ENCODE results near the gene RPN2. TPM values are rescaled to one million over a fixed set of nuclear protein-coding genes. Genes with fewer than 3 reads are reported as not detected.

RPN2 gene
- total RNA-seq, 1 experiment from 2014 or later, result 257 TPM

DNA sequence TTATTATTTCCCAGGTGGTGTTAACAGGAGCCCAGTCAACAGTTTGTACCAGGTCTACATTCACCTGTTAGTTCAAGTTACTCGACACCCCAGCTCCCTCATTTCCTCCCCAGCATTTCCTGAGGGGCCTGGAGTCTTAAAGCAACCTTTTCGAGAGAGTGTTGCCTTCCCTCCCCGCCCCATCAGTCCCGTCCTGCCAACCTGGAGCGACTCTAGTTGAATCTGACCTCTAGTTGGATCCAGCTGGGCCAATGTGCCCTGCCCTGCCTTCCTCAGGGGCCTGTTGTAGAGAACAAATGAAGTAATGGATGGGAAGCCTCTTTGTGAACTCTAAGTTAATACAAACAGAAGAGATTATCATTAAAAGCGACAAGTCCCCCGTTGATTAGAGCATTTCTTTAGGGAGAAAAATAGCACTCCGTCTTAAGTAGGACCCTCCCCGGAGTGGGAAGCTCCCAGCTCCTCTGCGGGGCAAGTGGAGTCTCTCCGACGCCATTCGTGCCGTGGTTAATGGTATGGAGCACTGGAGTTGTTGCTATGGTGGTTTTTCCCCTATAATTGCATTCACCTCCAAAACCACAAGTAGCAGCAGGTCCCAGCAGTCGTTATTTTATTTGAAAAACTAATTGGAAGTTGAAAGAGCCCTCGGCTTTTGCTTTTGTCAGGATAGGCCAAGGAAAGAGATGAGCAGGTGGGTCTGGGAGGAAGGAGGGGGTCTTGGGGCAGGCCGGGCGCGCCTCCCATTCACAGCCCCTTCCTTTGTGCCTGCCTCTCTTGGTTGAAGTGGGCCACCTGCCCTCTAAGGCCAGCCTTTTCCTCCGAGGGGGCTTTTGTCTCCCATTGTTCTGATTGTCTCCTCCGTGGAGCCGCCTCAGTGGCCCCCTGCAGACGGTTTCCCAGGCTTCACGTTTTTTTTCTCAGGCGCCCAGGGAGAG, 66.4 kb downstream of the RPN2 start:
- no peaks in the 10 kb centered on the region for H3K9me3 ChIP-seq (ENCODE audit: low read length)
- H3K36me3 ChIP-seq (ENCODE audit: low read depth, low read length), result peaks cover 36% of the 10 kb centered on the region
- no peaks in the 10 kb centered on the region for H3F3A ChIP-seq (ENCODE audit: low read length, unreplicated experiment)
- H3K9ac ChIP-seq (ENCODE audit: low read length), result no peak overlapping the region
- intact Hi-C loops (cut with micrococcal nuclease), result no loop called here
- H3K4me2 ChIP-seq (ENCODE audit: low read length), result no peak overlapping the region
- H3K27ac ChIP-seq (ENCODE audit: low read length), result no peak overlapping the region
- no peaks in the 10 kb centered on the region for H3K9me2 ChIP-seq (replicated peaks; ENCODE audit: low read length)
- CTCF ChIA-PET, result interaction anchor here (0.5 kb wide), 1 partner anchor 50 kb away, joined by 3 read pairs; no protein-coding TSS in a partner anchor
- ATAC-seq, result no peak
- POLR2A ChIA-PET (ENCODE audit: unreplicated experiment), result no interaction called here
- no peaks in the 10 kb centered on the region for H3K27me3 ChIP-seq (ENCODE audit: low read length)
- no TSS peak for BruUV-seq (replicated peaks)
- no peak for DNase-seq
- H2AFZ ChIP-seq (ENCODE audit: low read length), result no peak overlapping the region
- H4K20me1 ChIP-seq (ENCODE audit: low read length), result no peaks in the 10 kb centered on the region
- no peak overlapping the region for H3K4me3 ChIP-seq (ENCODE audit: low read length)
- H3K4me1 ChIP-seq (ENCODE audit: insufficient read depth, low read length), result no peaks in the 10 kb centered on the region
- H3K79me2 ChIP-seq (ENCODE audit: low read length), result no peaks in the 10 kb centered on the region
- TF ChIP-seq, protein P1, sequence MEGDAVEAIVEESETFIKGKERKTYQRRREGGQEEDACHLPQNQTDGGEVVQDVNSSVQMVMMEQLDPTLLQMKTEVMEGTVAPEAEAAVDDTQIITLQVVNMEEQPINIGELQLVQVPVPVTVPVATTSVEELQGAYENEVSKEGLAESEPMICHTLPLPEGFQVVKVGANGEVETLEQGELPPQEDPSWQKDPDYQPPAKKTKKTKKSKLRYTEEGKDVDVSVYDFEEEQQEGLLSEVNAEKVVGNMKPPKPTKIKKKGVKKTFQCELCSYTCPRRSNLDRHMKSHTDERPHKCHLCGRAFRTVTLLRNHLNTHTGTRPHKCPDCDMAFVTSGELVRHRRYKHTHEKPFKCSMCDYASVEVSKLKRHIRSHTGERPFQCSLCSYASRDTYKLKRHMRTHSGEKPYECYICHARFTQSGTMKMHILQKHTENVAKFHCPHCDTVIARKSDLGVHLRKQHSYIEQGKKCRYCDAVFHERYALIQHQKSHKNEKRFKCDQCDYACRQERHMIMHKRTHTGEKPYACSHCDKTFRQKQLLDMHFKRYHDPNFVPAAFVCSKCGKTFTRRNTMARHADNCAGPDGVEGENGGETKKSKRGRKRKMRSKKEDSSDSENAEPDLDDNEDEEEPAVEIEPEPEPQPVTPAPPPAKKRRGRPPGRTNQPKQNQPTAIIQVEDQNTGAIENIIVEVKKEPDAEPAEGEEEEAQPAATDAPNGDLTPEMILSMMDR (conservative IDR thresholded peaks at IDR 0.05; ENCODE audit: low read depth, low read length), result no peak
- no peak for TF ChIP-seq EZH2 (IDR thresholded peaks at IDR 0.05; ENCODE audit: low read length, unreplicated experiment)
- no peak for TF ChIP-seq EZH2phosphoT487 (IDR thresholded peaks at IDR 0.05; ENCODE audit: borderline replicate concordance, low read length)

DNA sequence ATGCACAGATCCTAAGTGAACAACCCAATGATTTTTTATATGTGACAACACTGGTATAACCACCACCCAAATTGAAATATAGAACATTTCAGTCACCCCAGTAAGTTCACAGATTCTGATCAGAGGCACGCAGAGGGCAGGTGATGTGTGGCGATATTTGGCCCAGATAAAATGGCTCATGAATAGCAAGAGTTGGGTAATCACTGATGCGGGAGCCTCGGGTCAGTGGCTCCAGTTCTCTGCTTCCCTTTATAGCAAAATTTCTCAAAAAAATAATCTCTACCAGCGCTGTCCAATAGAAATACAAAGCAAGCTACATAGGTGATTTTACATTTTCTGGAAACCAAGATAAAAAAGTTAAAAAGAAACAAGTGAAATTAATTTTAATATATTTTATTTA, 67.6 kb downstream of the RPN2 start:
- no peaks in the 10 kb centered on the region for H4K20me1 ChIP-seq (ENCODE audit: low read length)
- H2AFZ ChIP-seq (ENCODE audit: low read length), result no peak overlapping the region
- H3K4me1 ChIP-seq (ENCODE audit: insufficient read depth, low read length), result no peaks in the 10 kb centered on the region
- CTCF ChIA-PET, result no interaction called here
- ATAC-seq (no peak), DNase-seq (no peak)
- H3K27ac ChIP-seq (ENCODE audit: low read length), result no peak overlapping the region
- TF ChIP-seq, protein P1 (conservative IDR thresholded peaks at IDR 0.05; ENCODE audit: low read depth, low read length), result no peak
- TF ChIP-seq EZH2phosphoT487 (IDR thresholded peaks at IDR 0.05; ENCODE audit: borderline replicate concordance, low read length) (no peak), EZH2 (IDR thresholded peaks at IDR 0.05; ENCODE audit: low read length, unreplicated experiment) (no peak)
- no peak overlapping the region for H3K4me3 ChIP-seq (ENCODE audit: low read length)
- H3K27me3 ChIP-seq (ENCODE audit: low read length), result no peaks in the 10 kb centered on the region
- H3F3A ChIP-seq (ENCODE audit: low read length, unreplicated experiment), result no peaks in the 10 kb centered on the region
- POLR2A ChIA-PET (ENCODE audit: unreplicated experiment), result no interaction called here
- no peak overlapping the region for H3K9ac ChIP-seq (ENCODE audit: low read length)
- no peaks in the 10 kb centered on the region for H3K9me3 ChIP-seq (ENCODE audit: low read length)
- H3K9me2 ChIP-seq (replicated peaks; ENCODE audit: low read length), result no peaks in the 10 kb centered on the region
- H3K36me3 ChIP-seq (ENCODE audit: low read depth, low read length), result peaks cover 23% of the 10 kb centered on the region
- intact Hi-C loops (cut with micrococcal nuclease), result no loop called here
- H3K4me2 ChIP-seq (ENCODE audit: low read length), result no peak overlapping the region
- H3K79me2 ChIP-seq (ENCODE audit: low read length), result no peaks in the 10 kb centered on the region
- BruUV-seq (replicated peaks), result no TSS peak

- ATAC-seq (no peak), DNase-seq (no peak)
- ChIA-PET CTCF (no interaction called here), POLR2A (ENCODE audit: unreplicated experiment) (no interaction called here)
- H3K4me2 ChIP-seq (ENCODE audit: low read length), result no peak overlapping the region
- H3K9me2 ChIP-seq (replicated peaks; ENCODE audit: low read length), result no peaks in the 10 kb centered on the region
- no peaks in the 10 kb centered on the region for H4K20me1 ChIP-seq (ENCODE audit: low read length)
- H3K9ac ChIP-seq (ENCODE audit: low read length), result no peak overlapping the region
- H3K79me2 ChIP-seq (ENCODE audit: low read length), result no peaks in the 10 kb centered on the region
- peaks cover 17% of the 10 kb centered on the region for H3K36me3 ChIP-seq (ENCODE audit: low read depth, low read length)
- no peak for TF ChIP-seq EZH2 (IDR thresholded peaks at IDR 0.05; ENCODE audit: low read length, unreplicated experiment)
- TF ChIP-seq EZH2phosphoT487 (IDR thresholded peaks at IDR 0.05; ENCODE audit: borderline replicate concordance, low read length), result no peak
- TF ChIP-seq, protein P1 (conservative IDR thresholded peaks at IDR 0.05; ENCODE audit: low read depth, low read length), result no peak
- no peak overlapping the region for H3K27ac ChIP-seq (ENCODE audit: low read length)
- no peaks in the 10 kb centered on the region for H3F3A ChIP-seq (ENCODE audit: low read length, unreplicated experiment)
- H3K4me1 ChIP-seq (ENCODE audit: insufficient read depth, low read length), result no peaks in the 10 kb centered on the region
- no peaks in the 10 kb centered on the region for H3K27me3 ChIP-seq (ENCODE audit: low read length)
- no TSS peak for BruUV-seq (replicated peaks)
- H3K9me3 ChIP-seq (ENCODE audit: low read length), result no peaks in the 10 kb centered on the region
- intact Hi-C loops (cut with micrococcal nuclease), result no loop called here
- no peak overlapping the region for H3K4me3 ChIP-seq (ENCODE audit: low read length)
- no peak overlapping the region for H2AFZ ChIP-seq (ENCODE audit: low read length)
Observed at GRCh38 chr20:37247547-37247946, 68.4 kb downstream of the RPN2 start.

Data from PC-3 (cell line).